Caco-2 (cell line): Measurements from ENCODE around the gene MCU. TPM values are rescaled to one million over a fixed set of nuclear protein-coding genes. Genes with fewer than 3 reads are reported as not detected.

Source experiments
- BruUV-seq: library from RNA; stranded (reverse); fragments of 400-500 nt; replicated peaks from 2 replicates; lab custom pipeline; 2021; lab: Mats Ljungman, UMichigan
- CTCF ChIA-PET: fragments of 300-600 bp; sonication (Branson Sonifier 250); formaldehyde crosslinking; loops from one replicate; lab custom pipeline; 2022; ENCODE audit warnings: antibody characterized with exemption; lab: Charles Lee
- POLR2A ChIA-PET: fragments of 300-600 bp; sonication (Branson Sonifier 250); formaldehyde crosslinking; loops from one replicate; lab custom pipeline; 2022; ENCODE audit warnings: antibody characterized with exemption; lab: Charles Lee
- DNase-seq, 2 experiments: peaks; one replicate each; pipeline versions ENCODE4 v3.0.0 to v3.0.0-alpha.2; 2020 to 2022
- H3K27me3 ChIP-seq: replicated peaks from 2 replicates; pipeline ENCODE4 v1.6.0; 2011; ENCODE audit warnings: low read length; ENCODE audit not compliant: control insufficient read depth, insufficient read depth
- H3K36me3 ChIP-seq: 2 replicates; pipeline ENCODE4 v1.5.1; 2011; ENCODE audit warnings: low read length; ENCODE audit not compliant: control insufficient read depth, insufficient read depth
- H3K4me1 ChIP-seq: fragments of 250-450 bp; sonication (Bioruptor Pico); 2 replicates; pipeline ENCODE4 v1.5.1; 2020; ENCODE audit warnings: mild to moderate bottlenecking
- H3K4me3 ChIP-seq: 2 replicates; pipeline ENCODE4 v1.5.1; 2011; ENCODE audit warnings: low read depth, mild to moderate bottlenecking, control low read depth, low read length
- H3K9me3 ChIP-seq: fragments of 250-450 bp; sonication (Bioruptor Pico); 2 replicates; pipeline ENCODE4 v1.5.1; 2020; ENCODE audit warnings: mild to moderate bottlenecking, moderate library complexity
- H3K27ac Mint-ChIP-seq: one replicate; pipeline ENCODE4 v1.8.0; 2022; ENCODE audit warnings: mixed read lengths; ENCODE audit not compliant: unreplicated experiment
- H3K27me3 Mint-ChIP-seq: one replicate; pipeline ENCODE4 v1.8.0; 2022; ENCODE audit warnings: mixed read lengths; ENCODE audit not compliant: insufficient read depth, unreplicated experiment
- H3K36me3 Mint-ChIP-seq: one replicate; pipeline ENCODE4 v1.8.0; 2022; ENCODE audit warnings: mild to moderate bottlenecking, mixed read lengths; ENCODE audit not compliant: insufficient read depth, unreplicated experiment
- H3K4me1 Mint-ChIP-seq: one replicate; pipeline ENCODE4 v1.8.0; 2022; ENCODE audit warnings: low read depth, mixed read lengths; ENCODE audit not compliant: unreplicated experiment
- H3K4me3 Mint-ChIP-seq: one replicate; pipeline ENCODE4 v1.8.0; 2022; ENCODE audit warnings: mild to moderate bottlenecking, moderate library complexity, mixed read lengths; ENCODE audit not compliant: unreplicated experiment
- H3K9me3 Mint-ChIP-seq: one replicate; pipeline ENCODE4 v1.8.0; 2022; ENCODE audit warnings: mixed read lengths; ENCODE audit not compliant: unreplicated experiment
- CTCF ChIP-seq, 2 experiments: fragments of 200-600 bp in 1 of 2; IDR thresholded peaks; 1 replicate in 1 of 2; 2 replicates in 1 of 2; pipeline versions ENCODE4 v1.5.1 to v1.8.0; 2011 to 2022; ENCODE audit warnings: antibody characterized with exemption in 1 of 2, control low read depth in 1 of 2, inconsistent platforms in 1 of 2, low read depth in 1 of 2, low read length in 1 of 2, mild to moderate bottlenecking in 1 of 2, moderate library complexity in 1 of 2; ENCODE audit not compliant: insufficient read depth in 1 of 2, severe bottlenecking in 1 of 2, unreplicated experiment in 1 of 2
- intact Hi-C: fragments of 100-400 bp; cut with micrococcal nuclease; formaldehyde crosslinking; loops from one replicate; pipeline ENCODE4 v1.10.0; 2022; ENCODE audit not compliant: unreplicated experiment
- total RNA-seq: library from RNA; stranded (reverse); gene quantifications from 2 replicates; pipeline ENCODE4 v1.2.3, GENCODE V29; 2022

MCU gene
- total RNA-seq, 1 experiment from 2014 or later = 62.5 TPM

- POLR2A ChIA-PET = no interaction called here
- peaks cover 13% of the 10 kb centered on the region for H3K4me1 ChIP-seq
- DNase-seq = peak in 1 of 2 experiments; percentile 23
- no peaks in the 10 kb centered on the region for H3K9me3 Mint-ChIP-seq
- H3K4me3 Mint-ChIP-seq = no peak overlapping the region
- H3K4me1 Mint-ChIP-seq = peaks cover 8% of the 10 kb centered on the region
- H3K27me3 ChIP-seq = no peaks in the 10 kb centered on the region
- TF ChIP-seq CTCF (IDR thresholded peaks at IDR 0.05; ENCODE audit: insufficient read depth in 1 of 2, low read depth in 1 of 2, low read length in 1 of 2, severe bottlenecking in 1 of 2, unreplicated experiment in 1 of 2) = no peak
- no peaks in the 10 kb centered on the region; the same call in 1 of the 2 replicates for H3K9me3 ChIP-seq
- H3K27ac Mint-ChIP-seq = peak overlapping the region; percentile 2
- no peaks in the 10 kb centered on the region for H3K36me3 ChIP-seq
- peaks cover 25% of the 10 kb centered on the region for H3K36me3 Mint-ChIP-seq
- BruUV-seq = no TSS peak
- CTCF ChIA-PET = no interaction called here
- no peaks in the 10 kb centered on the region for H3K27me3 Mint-ChIP-seq
- intact Hi-C loops = no loop called here
- H3K4me3 ChIP-seq = no peak overlapping the region
Measured at GRCh38 chr10:72862957-72863356, 171.0 kb downstream of the MCU start.

- DNase-seq = peak in 1 of 2 experiments; percentile 56
- ChIA-PET POLR2A (no interaction called here), CTCF (interaction anchor here (1.2 kb wide), 1 partner anchor 511 kb away, joined by 4 read pairs; no protein-coding TSS in a partner anchor)
- no peaks in the 10 kb centered on the region for H3K4me1 ChIP-seq
- BruUV-seq = no TSS peak
- no peak overlapping the region for H3K4me3 ChIP-seq
- intact Hi-C loops = loop anchor here (1.0 to 2.0 kb wide), 3 partner anchors 181 to 511 kb away; no protein-coding TSS in a partner anchor
- no peaks in the 10 kb centered on the region for H3K4me1 Mint-ChIP-seq
- H3K27me3 ChIP-seq = no peaks in the 10 kb centered on the region
- peaks cover 1% of the 10 kb centered on the region; the same call in 1 of the 2 replicates for H3K36me3 ChIP-seq
- H3K27me3 Mint-ChIP-seq = no peaks in the 10 kb centered on the region
- H3K27ac Mint-ChIP-seq = no peak overlapping the region
- H3K9me3 ChIP-seq = peaks cover 5% of the 10 kb centered on the region; the same call in 1 of the 2 replicates
- H3K36me3 Mint-ChIP-seq = peaks cover 33% of the 10 kb centered on the region
- TF ChIP-seq CTCF (IDR thresholded peaks at IDR 0.05; ENCODE audit: insufficient read depth in 1 of 2, low read depth in 1 of 2, low read length in 1 of 2, severe bottlenecking in 1 of 2, unreplicated experiment in 1 of 2) = peak; percentile 67 to 69
- no peak overlapping the region for H3K4me3 Mint-ChIP-seq
- H3K9me3 Mint-ChIP-seq = peaks cover 18% of the 10 kb centered on the region
Measured at GRCh38 chr10:72875250-72876055, 183.5 kb downstream of the MCU start.

GRCh38 chr10:72879245-72879644, 187.3 kb downstream of the MCU start:
- peaks cover 5% of the 10 kb centered on the region; the same call in 1 of the 2 replicates for H3K9me3 ChIP-seq
- Mint-ChIP-seq H3K36me3 (peaks cover 33% of the 10 kb centered on the region), H3K4me3 (no peak overlapping the region), H3K4me1 (no peaks in the 10 kb centered on the region), H3K27me3 (no peaks in the 10 kb centered on the region), H3K9me3 (peaks cover 18% of the 10 kb centered on the region), H3K27ac (no peak overlapping the region)
- BruUV-seq = no TSS peak
- no peaks in the 10 kb centered on the region for H3K27me3 ChIP-seq
- ChIA-PET POLR2A (no interaction called here), CTCF (no interaction called here)
- intact Hi-C loops = no loop called here
- H3K36me3 ChIP-seq = no peaks in the 10 kb centered on the region
- H3K4me3 ChIP-seq = no peak overlapping the region
- DNase-seq = no peak
- no peaks in the 10 kb centered on the region for H3K4me1 ChIP-seq
- TF ChIP-seq CTCF (IDR thresholded peaks at IDR 0.05; ENCODE audit: insufficient read depth in 1 of 2, low read depth in 1 of 2, low read length in 1 of 2, severe bottlenecking in 1 of 2, unreplicated experiment in 1 of 2) = no peak
